HUES64 (cell line): ENCODE data around the gene PPFIBP2. TPM values are rescaled to one million over a fixed set of nuclear protein-coding genes. Genes with fewer than 3 reads are reported as not detected.

Source experiments
- H3K27ac ChIP-seq: 2 replicates; pipeline ENCODE4 v1.7.0; 2013; ENCODE audit warnings: low read depth, low read length, inconsistent platforms
- H3K27me3 ChIP-seq: 2 replicates; pipeline ENCODE4 v1.6.1; 2013; ENCODE audit warnings: mild to moderate bottlenecking, low read length; ENCODE audit not compliant: insufficient read depth
- H3K36me3 ChIP-seq: 2 replicates; pipeline ENCODE4 v1.6.1; 2013; ENCODE audit warnings: mild to moderate bottlenecking, low read length; ENCODE audit not compliant: insufficient read depth
- H3K4me1 ChIP-seq: 2 replicates; pipeline ENCODE4 v1.6.1; 2013; ENCODE audit warnings: mild to moderate bottlenecking, low read length, moderate library complexity; ENCODE audit not compliant: insufficient read depth
- H3K4me3 ChIP-seq: 2 replicates; pipeline ENCODE4 v1.5.1; 2013; ENCODE audit warnings: mild to moderate bottlenecking, low read length, moderate library complexity
- H3K9ac ChIP-seq: 2 replicates; pipeline ENCODE4 v1.6.1; 2013; ENCODE audit warnings: mild to moderate bottlenecking, low read depth, low read length
- H3K9me3 ChIP-seq: 2 replicates; pipeline ENCODE4 v1.6.1; 2013; ENCODE audit warnings: low read depth, low read length; ENCODE audit not compliant: insufficient read depth
- WGBS: fragments of 150-250, 120-280 bp; methylation state at CpG from one replicate; pipeline ENCODE4 v1.1.7; 2013; ENCODE audit warnings: missing lambda C conversion rate; 5-methylcytosine and 5-hydroxymethylcytosine counted together
- polyA plus RNA-seq, 2 experiments: library from polyadenylated mRNA; stranded (reverse); fragments of 50-300 nt; gene quantifications; one replicate each; pipeline ENCODE4 v1.2.3, GENCODE V29; 2013

The PPFIBP2 gene
- polyA plus RNA-seq (2013, experiment 1 of 2): 8.1 TPM
- 10.4 TPM for polyA plus RNA-seq (2013, experiment 2 of 2)

GRCh38 chr11:7513234-7514098, at the start of gene PPFIBP2:
TSS of gene PPFIBP2 (plus strand) at chr11:7513999. CDS start at chr11:7549476, 35,477 bp downstream.
- peaks cover 25% of the 10 kb centered on the region for H3K27me3 ChIP-seq
- peaks cover 14% of the 10 kb centered on the region; the same call in 1 of the 2 replicates for H3K4me1 ChIP-seq
- H3K36me3 ChIP-seq: no peaks in the 10 kb centered on the region
- no peaks in the 10 kb centered on the region for H3K9me3 ChIP-seq
- peak within 1 kb of the TSS; percentile 77 for H3K4me3 ChIP-seq
- WGBS: under 1% methylated on average over 77 of the region's 79 CpGs
- peak within 1 kb of the TSS; percentile 57 for H3K9ac ChIP-seq
- no peak within 1 kb of the TSS; the same call in 1 of the 2 replicates for H3K27ac ChIP-seq

DNA sequence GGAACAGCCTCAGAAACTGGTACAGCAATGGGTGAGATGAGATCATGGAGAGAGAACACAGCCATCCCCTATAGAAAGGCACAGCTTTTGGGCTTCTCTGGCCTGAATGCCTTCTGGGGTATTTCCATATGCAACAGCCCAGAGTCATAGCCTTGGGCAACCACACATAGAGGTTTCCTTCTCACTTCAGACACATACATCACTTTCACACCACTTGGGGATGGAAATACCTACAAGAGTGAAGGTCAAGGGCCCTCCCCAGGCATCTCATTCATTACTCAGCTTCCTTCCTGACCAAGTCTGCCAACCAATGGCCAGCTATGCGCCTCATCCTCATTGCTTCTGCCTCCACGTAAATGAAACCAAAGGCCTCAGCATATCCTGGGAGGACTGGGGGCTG, 46.1 kb upstream of the PPFIBP2 start:
- Histone ChIP-seq H3K4me3 (no peak overlapping the region), H3K36me3 (no peaks in the 10 kb centered on the region), H3K27me3 (no peaks in the 10 kb centered on the region), H3K9me3 (no peaks in the 10 kb centered on the region), H3K4me1 (no peaks in the 10 kb centered on the region), H3K27ac (no peak overlapping the region), H3K9ac (no peak overlapping the region)
- 91% methylated on average over 2 of the region's 2 CpGs for WGBS

GRCh38 chr11:7469351-7469865, 44.4 kb upstream of the PPFIBP2 start:
- no peak overlapping the region for H3K9ac ChIP-seq
- 89% methylated on average over 5 of the region's 5 CpGs for WGBS
- no peaks in the 10 kb centered on the region for H3K27me3 ChIP-seq
- no peaks in the 10 kb centered on the region for H3K4me1 ChIP-seq
- H3K36me3 ChIP-seq: no peaks in the 10 kb centered on the region
- H3K9me3 ChIP-seq: no peaks in the 10 kb centered on the region
- H3K4me3 ChIP-seq: no peak overlapping the region
- H3K27ac ChIP-seq: no peak overlapping the region

DNA sequence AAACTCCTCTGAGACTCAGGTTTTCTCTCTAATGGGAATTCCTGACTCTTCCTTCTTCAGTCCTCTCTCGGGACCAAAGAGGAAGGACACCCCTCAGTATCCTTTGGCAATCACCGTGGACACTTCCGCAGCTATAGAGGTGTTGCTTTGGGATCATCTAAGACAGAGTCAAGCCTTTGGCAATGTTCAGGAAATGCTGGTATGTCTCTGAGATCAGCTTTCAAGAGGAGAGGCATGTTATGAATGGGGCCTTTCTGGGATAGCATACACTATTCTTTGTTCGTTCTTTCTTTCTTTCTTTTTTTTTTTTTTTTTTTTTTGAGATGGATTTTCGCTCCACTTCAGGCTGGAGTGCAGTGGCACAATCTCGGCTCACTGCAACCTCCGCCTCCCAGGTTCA, 42.7 kb upstream of the PPFIBP2 start:
- Histone ChIP-seq H3K27me3 (no peaks in the 10 kb centered on the region), H3K9me3 (no peaks in the 10 kb centered on the region), H3K36me3 (no peaks in the 10 kb centered on the region), H3K27ac (no peak overlapping the region), H3K4me3 (no peak overlapping the region), H3K9ac (no peak overlapping the region), H3K4me1 (no peaks in the 10 kb centered on the region)
- 95% methylated on average over 5 of the region's 7 CpGs for WGBS

DNA sequence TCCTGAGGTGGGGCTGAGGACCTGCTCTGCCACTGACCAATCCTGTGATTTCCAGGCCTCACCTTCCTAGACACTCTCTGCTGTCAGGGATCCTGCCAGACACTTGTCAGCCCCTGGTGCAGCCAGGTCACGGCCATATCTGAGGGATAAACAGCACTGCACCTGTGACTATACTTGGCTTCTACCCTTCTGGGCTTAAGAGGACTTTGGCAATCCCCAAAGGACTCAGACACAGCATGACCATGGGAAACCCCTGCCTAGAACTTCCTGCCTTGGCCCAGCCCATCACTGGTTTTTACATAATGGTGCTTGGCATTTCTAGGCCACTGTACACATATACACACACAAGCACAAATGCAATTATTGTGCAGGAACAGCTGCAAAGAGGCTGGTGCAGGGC, 40.1 kb upstream of the PPFIBP2 start:
- Histone ChIP-seq H3K9me3 (no peaks in the 10 kb centered on the region), H3K36me3 (no peaks in the 10 kb centered on the region), H3K9ac (no peak overlapping the region), H3K27ac (no peak overlapping the region), H3K4me3 (no peak overlapping the region), H3K4me1 (no peaks in the 10 kb centered on the region), H3K27me3 (no peaks in the 10 kb centered on the region)
- WGBS: 46% methylated on average over 1 of the region's 1 CpG

DNA sequence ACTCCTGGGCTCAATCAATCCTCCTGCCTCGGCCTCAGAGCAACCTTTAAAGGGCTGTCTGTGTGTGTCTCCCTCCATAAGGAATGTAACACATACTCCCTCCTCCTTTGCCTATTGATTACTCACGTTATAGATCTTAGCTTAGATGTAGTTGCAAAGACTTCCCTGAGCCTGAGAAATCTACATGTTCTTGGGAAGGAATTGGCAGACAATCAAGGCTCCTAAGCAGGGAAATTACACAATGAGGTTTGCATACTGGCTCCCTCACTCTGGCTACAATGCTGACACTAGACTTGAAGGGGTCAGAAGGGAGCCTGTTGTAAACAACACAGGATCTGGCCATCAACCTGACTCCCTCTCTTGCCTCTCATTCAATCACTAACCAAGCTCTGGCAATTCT, 33.7 kb upstream of the PPFIBP2 start:
- H3K4me1 ChIP-seq: peaks cover 6% of the 10 kb centered on the region
- no peaks in the 10 kb centered on the region for H3K27me3 ChIP-seq
- WGBS: 63% methylated on average over 2 of the region's 2 CpGs
- no peak overlapping the region for H3K9ac ChIP-seq
- no peak overlapping the region for H3K4me3 ChIP-seq
- no peaks in the 10 kb centered on the region for H3K36me3 ChIP-seq
- no peak overlapping the region for H3K27ac ChIP-seq
- H3K9me3 ChIP-seq: no peaks in the 10 kb centered on the region

GRCh38 chr11:7484131-7484530, 29.7 kb upstream of the PPFIBP2 start:
- H3K9ac ChIP-seq: no peak overlapping the region

GRCh38 chr11:7484645-7485044, 29.2 kb upstream of the PPFIBP2 start:
- no peak overlapping the region for H3K9ac ChIP-seq
- peaks cover 11% of the 10 kb centered on the region for H3K4me1 ChIP-seq
- no peak overlapping the region for H3K27ac ChIP-seq
- no peaks in the 10 kb centered on the region for H3K36me3 ChIP-seq
- WGBS: 41% methylated on average over 3 of the region's 3 CpGs
- H3K4me3 ChIP-seq: no peak overlapping the region
- H3K27me3 ChIP-seq: no peaks in the 10 kb centered on the region
- H3K9me3 ChIP-seq: no peaks in the 10 kb centered on the region

More at GRCh38 chr11:7484131-7484530, 29.7 kb upstream of the PPFIBP2 start:
- WGBS: 87% methylated on average over 3 of the region's 3 CpGs
- H3K36me3 ChIP-seq: no peaks in the 10 kb centered on the region
- no peaks in the 10 kb centered on the region for H3K9me3 ChIP-seq
- H3K4me3 ChIP-seq: no peak overlapping the region
- no peaks in the 10 kb centered on the region for H3K27me3 ChIP-seq
- H3K27ac ChIP-seq: no peak overlapping the region
- H3K4me1 ChIP-seq: peaks cover 11% of the 10 kb centered on the region

DNA sequence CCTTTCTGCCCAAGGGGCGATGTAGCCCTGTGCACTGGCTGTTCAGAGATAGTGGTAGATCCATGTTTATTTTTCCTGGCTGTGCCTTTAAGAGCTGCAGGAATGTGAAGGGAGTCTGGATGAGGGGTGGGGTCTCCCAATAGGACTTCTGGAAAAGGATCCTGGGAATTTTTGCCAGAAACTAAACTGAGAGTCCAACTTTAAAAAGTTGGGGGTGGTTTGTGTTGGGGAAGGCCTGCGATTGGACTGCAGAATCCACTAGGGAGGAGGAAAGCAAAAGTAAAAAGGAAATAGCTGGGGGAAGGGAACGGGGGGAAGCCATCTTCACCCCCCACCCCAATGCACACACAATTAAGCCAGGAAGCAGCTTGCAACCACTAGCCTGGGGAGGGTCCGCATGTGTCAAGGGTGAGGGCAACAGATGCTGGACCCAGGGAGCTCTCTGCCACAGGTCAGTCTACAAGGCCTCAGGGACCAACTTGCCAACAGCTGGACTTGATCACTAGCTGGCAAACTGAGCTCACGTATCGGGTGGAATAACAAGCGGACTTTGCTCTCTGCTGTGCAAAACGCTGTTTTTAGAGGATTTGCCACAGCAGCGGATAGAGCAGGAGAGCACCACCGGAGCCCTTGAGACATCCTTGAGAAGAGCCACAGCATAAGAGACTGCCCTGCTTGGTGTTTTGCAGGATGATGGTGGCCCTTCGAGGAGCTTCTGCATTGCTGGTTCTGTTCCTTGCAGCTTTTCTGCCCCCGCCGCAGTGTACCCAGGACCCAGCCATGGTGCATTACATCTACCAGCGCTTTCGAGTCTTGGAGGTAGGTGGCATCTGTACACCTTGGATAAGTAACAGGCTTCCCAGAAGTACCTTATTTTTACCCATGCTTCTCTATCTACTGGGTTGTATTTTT, 28.4 kb upstream of the PPFIBP2 start, which contains the start of gene OLFML1:
Gene OLFML1, plus strand, starts transcription at position 321 of the 912 bp plus-strand sequence. Its CDS starts 370 bp downstream, at position 691.
- 93% methylated on average over 14 of the region's 15 CpGs for WGBS
- H3K9ac ChIP-seq: no peak within 1 kb of the TSS

DNA sequence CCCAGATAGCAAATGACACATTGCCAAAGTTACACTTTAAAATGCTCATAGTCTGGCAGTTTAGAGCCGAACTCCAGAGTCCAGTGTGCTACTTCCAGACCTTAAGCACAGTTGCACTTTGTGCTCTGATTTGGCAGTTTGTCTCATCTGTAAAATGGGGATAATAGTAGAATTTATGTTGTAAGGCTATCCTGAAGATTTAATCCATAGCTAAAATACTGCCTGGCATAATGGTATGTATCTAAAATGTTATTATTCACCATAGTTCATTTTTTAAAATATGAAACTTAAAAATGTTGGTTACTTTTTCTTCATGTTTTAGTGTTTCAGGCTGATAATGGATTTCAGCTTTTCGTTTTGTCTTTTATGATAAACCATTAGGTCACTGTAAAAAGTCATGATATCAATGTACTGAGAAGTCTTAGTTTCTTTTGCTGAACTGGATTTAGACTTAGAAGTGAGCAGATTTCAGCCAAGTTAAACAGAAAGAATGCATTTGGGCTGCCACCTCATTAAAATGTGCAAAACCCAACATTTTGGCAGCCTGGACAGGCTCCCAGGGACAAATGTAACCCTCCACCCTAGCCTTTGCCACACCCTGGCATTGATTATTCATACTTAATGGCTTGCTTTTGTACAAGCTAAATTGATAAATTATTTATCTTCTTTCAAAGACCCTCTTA, 27.6 kb upstream of the PPFIBP2 start:
- no peak overlapping the region for H3K27ac ChIP-seq
- no peak overlapping the region for H3K9ac ChIP-seq
- 96% methylated on average over 2 of the region's 2 CpGs for WGBS
- no peak overlapping the region for H3K4me3 ChIP-seq
- H3K4me1 ChIP-seq: peaks cover 11% of the 10 kb centered on the region
- H3K36me3 ChIP-seq: no peaks in the 10 kb centered on the region
- H3K27me3 ChIP-seq: no peaks in the 10 kb centered on the region
- no peaks in the 10 kb centered on the region for H3K9me3 ChIP-seq

More for the DNA sequence above, 28.4 kb upstream of the PPFIBP2 start, which contains the start of gene OLFML1:
- Histone ChIP-seq H3K27ac (no peak within 1 kb of the TSS), H3K4me1 (peaks cover 11% of the 10 kb centered on the region), H3K36me3 (no peaks in the 10 kb centered on the region), H3K27me3 (no peaks in the 10 kb centered on the region), H3K9me3 (no peaks in the 10 kb centered on the region), H3K4me3 (no peak within 1 kb of the TSS)
